Endothelial cell of umbilical vein (primary cell): ENCODE results near the gene CXCL16. TPM values are rescaled to one million over a fixed set of nuclear protein-coding genes. Genes with fewer than 3 reads are reported as not detected.

Experiments
- BruUV-seq: library from RNA; stranded (reverse); fragments of 400-500 nt; replicated peaks from 2 replicates; lab custom pipeline; 2021; lab: Mats Ljungman, UMichigan
- CTCF ChIA-PET: fragments of 300-600, 350-600 bp; sonication (Branson Sonifier 250); formaldehyde crosslinking; loops from one replicate; lab custom pipeline; 2021; ENCODE audit warnings: antibody characterized with exemption, inconsistent platforms; lab: Charles Lee
- POLR2A ChIA-PET: fragments of 300-600, 350-600 bp; sonication (Branson Sonifier 250); formaldehyde crosslinking; loops from one replicate; lab custom pipeline; 2021; ENCODE audit warnings: antibody characterized with exemption, inconsistent platforms; lab: Charles Lee
- DNase-seq: peaks from one replicate; pipeline ENCODE4 v3.0.0-alpha.2; 2011; ENCODE audit warnings: low read depth, low spot score
- FAIRE-seq: peaks from 2 replicates; lab custom pipeline; 2011; peaks lifted over from hg19 to GRCh38; lab: Jason Lieb, UNC
- H2AFZ ChIP-seq: 2 replicates; pipeline ENCODE4 v1.6.0; 2012; ENCODE audit warnings: low read depth, low read length, control low read depth, inconsistent platforms
- H3K27ac ChIP-seq: 2 replicates; pipeline ENCODE4 v1.5.1; 2011; ENCODE audit warnings: low read depth, mild to moderate bottlenecking, control low read depth, low read length, moderate library complexity; ENCODE audit not compliant: insufficient read depth
- H3K27me3 ChIP-seq, 2 experiments: 2 replicates each; pipeline versions ENCODE4 v1.6.0 to v1.6.1; 2011; ENCODE audit warnings: low read length in 2 of 2, mixed read lengths in 1 of 2; ENCODE audit not compliant: control insufficient read depth in 2 of 2, insufficient read depth in 2 of 2
- H3K36me3 ChIP-seq, 2 experiments: 2 replicates in 1 of 2; 3 replicates in 1 of 2; pipeline ENCODE4 v1.5.1; 2011; ENCODE audit warnings: low read length in 2 of 2, mild to moderate bottlenecking in 1 of 2, moderate library complexity in 1 of 2; ENCODE audit not compliant: control insufficient read depth in 2 of 2, insufficient read depth in 2 of 2; ENCODE audit errors: extremely low read depth in 1 of 2
- H3K4me1 ChIP-seq: 3 replicates; pipeline ENCODE4 v1.5.1; 2011; ENCODE audit warnings: mild to moderate bottlenecking, low read length; ENCODE audit not compliant: control insufficient read depth, insufficient read depth; ENCODE audit errors: extremely low read depth
- H3K4me2 ChIP-seq: 2 replicates; pipeline ENCODE4 v1.6.1; 2011; ENCODE audit warnings: low read length, control low read depth, mixed read lengths; ENCODE audit not compliant: insufficient read depth
- H3K4me3 ChIP-seq, 3 experiments: fragments of 200-600 bp in 1 of 3; sonication (generic), shearing (Covaris generic) in 1 of 3; replicated peaks in 1 of 3; 2 replicates each; pipeline ENCODE4 v1.5.1; 2011 to 2016; ENCODE audit warnings: control low read depth in 3 of 3, low read length in 3 of 3, mild to moderate bottlenecking in 2 of 3, inconsistent platforms in 1 of 3, low read depth in 1 of 3, moderate library complexity in 1 of 3; ENCODE audit not compliant: insufficient read depth in 1 of 3
- H3K79me2 ChIP-seq: 2 replicates; pipeline ENCODE4 v1.6.0; 2012; ENCODE audit warnings: low read length, inconsistent platforms; ENCODE audit not compliant: control insufficient read depth, insufficient read depth
- H3K9ac ChIP-seq: replicated peaks from 2 replicates; pipeline ENCODE3; 2011; ENCODE audit warnings: low read length, control low read depth; ENCODE audit not compliant: insufficient read depth; ENCODE audit errors: extremely low read depth
- H3K9me1 ChIP-seq: replicated peaks from 3 replicates; pipeline ENCODE4 v1.6.0; 2011; ENCODE audit warnings: mild to moderate bottlenecking, low read length; ENCODE audit not compliant: control insufficient read depth, insufficient read depth; ENCODE audit errors: extremely low read depth
- H3K9me3 ChIP-seq: replicated peaks from 2 replicates; pipeline ENCODE4 v1.5.1; 2012; ENCODE audit warnings: low read length, inconsistent platforms; ENCODE audit not compliant: control insufficient read depth, insufficient read depth
- H4K20me1 ChIP-seq: replicated peaks from 2 replicates; pipeline ENCODE3; 2011; ENCODE audit warnings: mild to moderate bottlenecking, low read length; ENCODE audit not compliant: control insufficient read depth, insufficient read depth; ENCODE audit errors: extremely low read depth
- EZH2 ChIP-seq: IDR thresholded peaks from 2 replicates; pipeline ENCODE4 v1.6.1; 2012; ENCODE audit warnings: borderline replicate concordance, low read depth, mild to moderate bottlenecking, moderate library complexity, low read length, inconsistent platforms; ENCODE audit not compliant: severe bottlenecking
- FOS ChIP-seq: IDR thresholded peaks from 2 replicates; pipeline ENCODE4 v1.6.1; 2011; ENCODE audit warnings: mild to moderate bottlenecking, low read length, moderate library complexity, borderline replicate concordance; ENCODE audit not compliant: insufficient read depth
- GATA2 ChIP-seq: IDR thresholded peaks from 2 replicates; pipeline ENCODE4 v1.7.0; 2011; ENCODE audit warnings: low read depth, mild to moderate bottlenecking, moderate library complexity, mixed read lengths, low read length; ENCODE audit not compliant: insufficient read length, insufficient read depth
- JUN ChIP-seq: IDR thresholded peaks from 2 replicates; pipeline ENCODE4 v1.6.1; 2011; ENCODE audit warnings: borderline replicate concordance, low read depth; ENCODE audit not compliant: insufficient read length, insufficient read depth
- MYC ChIP-seq: IDR thresholded peaks from one replicate; pipeline ENCODE4 v1.6.1; 2011; ENCODE audit warnings: mild to moderate bottlenecking, low read depth, low read length
- POLR2A ChIP-seq: IDR thresholded peaks from 2 replicates; pipeline ENCODE4 v1.6.1; 2012; ENCODE audit warnings: low read depth, mild to moderate bottlenecking, control low read depth, low read length
- POLR2AphosphoS5 ChIP-seq: IDR thresholded peaks from 2 replicates; pipeline ENCODE4 v1.6.1; 2012; ENCODE audit warnings: low read depth, mild to moderate bottlenecking, control low read depth, low read length, moderate library complexity; ENCODE audit not compliant: insufficient read depth
- dilution Hi-C: fragments of 300-500 bp; cut with MboI; formaldehyde crosslinking; loops from one replicate; pipeline ENCODE4 v1.15.0; 2019; ENCODE audit warnings: low sequenced_read_pairs; ENCODE audit not compliant: extremely low pct_ligation_motif_present
- intact Hi-C: fragments of 100-400 bp; cut with micrococcal nuclease; formaldehyde crosslinking; loops from one replicate; pipeline ENCODE4 v1.10.0; 2022
- polyA plus RNA-seq, 4 experiments: library from polyadenylated mRNA; depleted of rRNA in 3 of 4; stranded (reverse) in 3 of 4; unstranded in 1 of 4; fragments of >200 nt; gene quantifications; 2 replicates each; pipeline versions ENCODE4 v1.2.1 to v1.2.3, GENCODE V29; 2011 to 2012; ENCODE audit warnings: missing spikeins in 1 of 4
- total RNA-seq: library from RNA; stranded (reverse); gene quantifications from 2 replicates; pipeline ENCODE4 v1.2.3, GENCODE V29; 2021
- TF ChIP-seq, protein P1 (sequence below): IDR thresholded peaks from 2 replicates; pipeline ENCODE4 v1.6.1; 2011; ENCODE audit not compliant: insufficient read depth, insufficient read length
- TF ChIP-seq, protein P2 (sequence below), 2 donors: IDR thresholded peaks; 1 replicate in 1 of 2; 2 replicates in 1 of 2; pipeline ENCODE4 v1.5.1; 2011; ENCODE audit warnings: low read length in 2 of 2, mild to moderate bottlenecking in 2 of 2, moderate library complexity in 2 of 2, control low read depth in 1 of 2, inconsistent platforms in 1 of 2, low read depth in 1 of 2; ENCODE audit not compliant: insufficient read depth in 1 of 2; ENCODE audit errors: extremely low read depth in 1 of 2

CXCL16 gene
- total and polyA plus RNA-seq, 2 donors (not counting 3 experiments of a cell fraction or from before 2014, with no cell fraction given): 4.8 to 6.1 TPM

DNA sequence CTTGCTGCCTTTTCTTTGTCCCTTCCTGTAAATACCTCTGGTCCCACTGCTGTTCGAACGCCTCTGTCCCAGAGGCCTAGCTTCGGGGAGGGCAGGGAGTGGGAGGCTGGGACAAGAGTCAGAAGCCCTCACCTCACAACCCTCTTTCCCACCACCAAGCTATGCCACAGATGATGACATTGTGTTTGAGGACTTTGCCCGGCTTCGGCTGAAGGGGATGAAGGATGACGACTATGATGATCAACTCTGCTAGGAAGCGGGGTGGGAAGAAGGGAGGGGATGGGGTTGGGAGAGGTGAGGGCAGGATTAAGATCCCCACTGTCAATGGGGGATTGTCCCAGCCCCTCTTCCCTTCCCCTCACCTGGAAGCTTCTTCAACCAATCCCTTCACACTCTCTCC is 18.9 kb downstream of the CXCL16 start:
- H3K27ac ChIP-seq: no peak overlapping the region
- FAIRE-seq (no peak), DNase-seq (no peak)
- peaks cover 11% of the 10 kb centered on the region for H3K4me1 ChIP-seq
- H4K20me1 ChIP-seq: no peaks in the 10 kb centered on the region
- TF ChIP-seq, protein P1, sequence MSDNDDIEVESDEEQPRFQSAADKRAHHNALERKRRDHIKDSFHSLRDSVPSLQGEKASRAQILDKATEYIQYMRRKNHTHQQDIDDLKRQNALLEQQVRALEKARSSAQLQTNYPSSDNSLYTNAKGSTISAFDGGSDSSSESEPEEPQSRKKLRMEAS: no peak
- no peak for TF ChIP-seq MYC
- TF ChIP-seq FOS: no peak
- TF ChIP-seq POLR2AphosphoS5: no peak
- TF ChIP-seq EZH2: no peak
- TF ChIP-seq POLR2A: no peak
- TF ChIP-seq JUN: no peak
- TF ChIP-seq, protein P2, sequence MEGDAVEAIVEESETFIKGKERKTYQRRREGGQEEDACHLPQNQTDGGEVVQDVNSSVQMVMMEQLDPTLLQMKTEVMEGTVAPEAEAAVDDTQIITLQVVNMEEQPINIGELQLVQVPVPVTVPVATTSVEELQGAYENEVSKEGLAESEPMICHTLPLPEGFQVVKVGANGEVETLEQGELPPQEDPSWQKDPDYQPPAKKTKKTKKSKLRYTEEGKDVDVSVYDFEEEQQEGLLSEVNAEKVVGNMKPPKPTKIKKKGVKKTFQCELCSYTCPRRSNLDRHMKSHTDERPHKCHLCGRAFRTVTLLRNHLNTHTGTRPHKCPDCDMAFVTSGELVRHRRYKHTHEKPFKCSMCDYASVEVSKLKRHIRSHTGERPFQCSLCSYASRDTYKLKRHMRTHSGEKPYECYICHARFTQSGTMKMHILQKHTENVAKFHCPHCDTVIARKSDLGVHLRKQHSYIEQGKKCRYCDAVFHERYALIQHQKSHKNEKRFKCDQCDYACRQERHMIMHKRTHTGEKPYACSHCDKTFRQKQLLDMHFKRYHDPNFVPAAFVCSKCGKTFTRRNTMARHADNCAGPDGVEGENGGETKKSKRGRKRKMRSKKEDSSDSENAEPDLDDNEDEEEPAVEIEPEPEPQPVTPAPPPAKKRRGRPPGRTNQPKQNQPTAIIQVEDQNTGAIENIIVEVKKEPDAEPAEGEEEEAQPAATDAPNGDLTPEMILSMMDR (IDR thresholded peaks at IDR 0.05; ENCODE audit: extremely low read depth in 1 of 2, insufficient read depth in 1 of 2, low read depth in 1 of 2, low read length in 2 of 2): no peak
- TF ChIP-seq GATA2: no peak
- no peak overlapping the region for H3K4me2 ChIP-seq
- dilution Hi-C loops (no loop called here), intact Hi-C loops (no loop called here)
- POLR2A ChIA-PET: no interaction called here
- H3K9me3 ChIP-seq: no peaks in the 10 kb centered on the region
- H3K79me2 ChIP-seq: no peaks in the 10 kb centered on the region
- CTCF ChIA-PET: interaction anchor here (0.7 kb wide), 1 partner anchor 11 kb away, joined by 3 read pairs; the partner anchor contains the start of gene ARRB2
- peaks cover 0 to 1% of the 10 kb centered on the region in 2 experiments for H3K27me3 ChIP-seq
- H3K36me3 ChIP-seq: peaks cover 0 to 4% of the 10 kb centered on the region in 2 experiments
- H3K9ac ChIP-seq: no peak overlapping the region
- no TSS peak for BruUV-seq
- H3K4me3 ChIP-seq: no peak overlapping the region
- no peak overlapping the region for H2AFZ ChIP-seq
- no peaks in the 10 kb centered on the region for H3K9me1 ChIP-seq
